ENCODE results near the gene ITGB5.
A peak's percentile ranks its signal among the peaks of the same experiment; 100 is the strongest.

ITGB5 gene

DNA sequence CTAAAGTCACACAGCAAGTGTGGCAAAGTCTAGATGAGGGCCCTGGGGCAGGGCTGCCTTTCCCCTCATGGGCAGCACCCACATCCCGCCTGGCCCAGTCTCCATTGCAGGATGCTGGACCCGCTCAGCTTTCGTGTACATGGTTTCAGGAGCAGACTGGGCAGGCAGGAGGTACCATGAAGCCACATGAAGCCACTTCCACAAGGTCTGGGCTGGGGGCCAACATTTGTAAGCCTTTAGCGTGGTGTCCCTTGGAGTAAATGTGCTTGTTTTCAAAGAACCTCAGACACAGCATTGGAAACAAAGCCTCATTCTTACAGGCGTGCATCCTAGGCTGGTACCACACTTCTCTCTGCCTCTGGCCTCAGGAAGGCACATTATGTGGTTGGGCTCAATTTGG is 122.4 kb downstream of the ITGB5 start:
- TF ChIP-seq, protein P1, sequence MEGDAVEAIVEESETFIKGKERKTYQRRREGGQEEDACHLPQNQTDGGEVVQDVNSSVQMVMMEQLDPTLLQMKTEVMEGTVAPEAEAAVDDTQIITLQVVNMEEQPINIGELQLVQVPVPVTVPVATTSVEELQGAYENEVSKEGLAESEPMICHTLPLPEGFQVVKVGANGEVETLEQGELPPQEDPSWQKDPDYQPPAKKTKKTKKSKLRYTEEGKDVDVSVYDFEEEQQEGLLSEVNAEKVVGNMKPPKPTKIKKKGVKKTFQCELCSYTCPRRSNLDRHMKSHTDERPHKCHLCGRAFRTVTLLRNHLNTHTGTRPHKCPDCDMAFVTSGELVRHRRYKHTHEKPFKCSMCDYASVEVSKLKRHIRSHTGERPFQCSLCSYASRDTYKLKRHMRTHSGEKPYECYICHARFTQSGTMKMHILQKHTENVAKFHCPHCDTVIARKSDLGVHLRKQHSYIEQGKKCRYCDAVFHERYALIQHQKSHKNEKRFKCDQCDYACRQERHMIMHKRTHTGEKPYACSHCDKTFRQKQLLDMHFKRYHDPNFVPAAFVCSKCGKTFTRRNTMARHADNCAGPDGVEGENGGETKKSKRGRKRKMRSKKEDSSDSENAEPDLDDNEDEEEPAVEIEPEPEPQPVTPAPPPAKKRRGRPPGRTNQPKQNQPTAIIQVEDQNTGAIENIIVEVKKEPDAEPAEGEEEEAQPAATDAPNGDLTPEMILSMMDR (IDR thresholded peaks at IDR 0.05; ENCODE audit: low read depth, low read length, missing control alignments) = no peak
- no peak for DNase-seq (ENCODE audit: low read depth)
- H3K4me3 ChIP-seq (ENCODE audit: low read depth, low read length) = no peak overlapping the region
- in situ Hi-C loops (cut with HindIII; ENCODE audit: low sequenced_read_pairs) = loop anchor here (5.0 to 25.0 kb wide), 3 partner anchors 128 to 798 kb away; no protein-coding TSS in a partner anchor

DNA sequence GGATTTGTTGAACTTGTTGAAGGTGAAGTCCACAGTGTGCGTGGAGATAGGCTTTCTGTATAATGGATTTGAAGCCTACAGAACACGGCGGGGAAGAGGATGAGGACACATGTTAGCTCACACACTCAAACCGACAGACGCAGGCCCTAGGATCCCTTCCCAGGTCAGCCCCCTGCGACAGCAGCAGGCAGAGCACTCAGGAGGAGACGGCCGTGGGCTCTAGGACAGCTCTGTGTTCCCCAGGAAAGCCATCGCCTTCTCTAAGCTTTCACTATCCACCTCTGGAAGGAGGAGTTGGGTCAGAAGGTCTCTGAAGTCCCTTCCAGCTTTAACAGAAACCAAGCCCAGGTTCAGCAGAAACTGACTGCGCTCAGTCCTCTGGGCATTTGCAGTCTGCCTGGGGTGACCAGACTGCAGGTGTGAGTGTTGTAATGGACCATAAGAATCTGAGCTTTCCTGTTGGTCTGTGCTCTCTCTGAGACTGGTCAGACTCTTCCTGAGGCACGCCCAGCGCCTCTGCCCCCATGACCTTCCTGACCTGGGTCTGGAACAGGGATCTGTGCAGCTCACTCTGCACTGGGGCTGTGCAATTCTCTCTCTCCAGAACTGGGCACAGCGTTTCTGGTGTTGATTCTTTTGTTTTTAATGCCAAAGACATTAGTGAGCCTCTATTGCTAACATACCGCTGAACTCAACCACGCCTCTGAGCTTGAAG is 123.4 kb downstream of the ITGB5 start:
- in situ Hi-C loops (cut with HindIII; ENCODE audit: low sequenced_read_pairs) = loop anchor here (25.0 kb wide), 2 partner anchors 674 to 798 kb away; no protein-coding TSS in a partner anchor
- TF ChIP-seq, protein P1 (IDR thresholded peaks at IDR 0.05; ENCODE audit: low read depth, low read length, missing control alignments) = no peak
- DNase-seq (ENCODE audit: low read depth) = no peak
- H3K4me3 ChIP-seq (ENCODE audit: low read depth, low read length) = no peak overlapping the region

DNA sequence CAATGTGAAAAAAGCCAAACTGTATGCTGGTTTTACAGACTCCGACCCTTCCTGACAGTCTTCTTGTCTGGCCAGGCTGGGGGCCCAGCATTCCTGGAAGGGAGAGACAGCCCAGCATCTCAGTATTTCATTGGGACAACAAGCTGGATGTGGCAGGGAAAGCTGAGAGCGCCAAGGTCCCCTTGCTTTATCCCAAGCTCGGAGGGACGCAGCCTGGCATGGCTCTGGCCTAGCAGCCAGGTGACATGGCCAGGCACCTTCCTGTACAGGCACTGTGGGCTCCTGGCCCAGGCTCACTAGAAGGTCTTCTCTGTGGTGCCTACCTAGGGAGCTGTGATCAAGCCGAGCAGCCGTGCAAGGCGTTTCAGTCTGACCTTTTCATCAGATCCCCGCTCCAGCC is 124.0 kb downstream of the ITGB5 start:
- in situ Hi-C loops (cut with HindIII; ENCODE audit: low sequenced_read_pairs) = loop anchor here (25.0 kb wide), 2 partner anchors 674 to 799 kb away; no protein-coding TSS in a partner anchor
- H3K4me3 ChIP-seq (ENCODE audit: low read depth, low read length) = no peak overlapping the region
- TF ChIP-seq, protein P1 (IDR thresholded peaks at IDR 0.05; ENCODE audit: low read depth, low read length, missing control alignments) = no peak
- DNase-seq (ENCODE audit: low read depth) = no peak

DNA sequence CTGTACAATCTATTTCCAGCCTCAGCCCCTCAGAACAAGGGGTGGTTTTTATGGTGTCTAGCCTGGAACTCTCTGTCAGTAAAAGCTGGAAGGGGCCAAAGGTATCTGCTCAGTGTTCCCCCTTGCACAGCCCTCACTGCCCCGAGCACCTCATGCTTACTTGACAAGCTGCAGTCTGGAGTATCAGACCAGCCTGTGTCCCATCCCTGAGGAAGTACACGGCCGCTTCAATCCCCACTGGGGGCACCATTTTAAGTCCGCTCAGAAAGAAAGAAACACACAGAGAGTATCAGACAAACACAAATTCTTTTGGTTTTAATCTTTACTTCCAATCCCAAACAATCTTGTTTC is 124.5 kb downstream of the ITGB5 start:
- H3K4me3 ChIP-seq (ENCODE audit: low read depth, low read length) = no peak overlapping the region
- DNase-seq (ENCODE audit: low read depth) = no peak
- in situ Hi-C loops (cut with HindIII; ENCODE audit: low sequenced_read_pairs) = loop anchor here (25.0 kb wide), 2 partner anchors 675 to 800 kb away; no protein-coding TSS in a partner anchor
- TF ChIP-seq, protein P1 (IDR thresholded peaks at IDR 0.05; ENCODE audit: low read depth, low read length, missing control alignments) = no peak

DNA sequence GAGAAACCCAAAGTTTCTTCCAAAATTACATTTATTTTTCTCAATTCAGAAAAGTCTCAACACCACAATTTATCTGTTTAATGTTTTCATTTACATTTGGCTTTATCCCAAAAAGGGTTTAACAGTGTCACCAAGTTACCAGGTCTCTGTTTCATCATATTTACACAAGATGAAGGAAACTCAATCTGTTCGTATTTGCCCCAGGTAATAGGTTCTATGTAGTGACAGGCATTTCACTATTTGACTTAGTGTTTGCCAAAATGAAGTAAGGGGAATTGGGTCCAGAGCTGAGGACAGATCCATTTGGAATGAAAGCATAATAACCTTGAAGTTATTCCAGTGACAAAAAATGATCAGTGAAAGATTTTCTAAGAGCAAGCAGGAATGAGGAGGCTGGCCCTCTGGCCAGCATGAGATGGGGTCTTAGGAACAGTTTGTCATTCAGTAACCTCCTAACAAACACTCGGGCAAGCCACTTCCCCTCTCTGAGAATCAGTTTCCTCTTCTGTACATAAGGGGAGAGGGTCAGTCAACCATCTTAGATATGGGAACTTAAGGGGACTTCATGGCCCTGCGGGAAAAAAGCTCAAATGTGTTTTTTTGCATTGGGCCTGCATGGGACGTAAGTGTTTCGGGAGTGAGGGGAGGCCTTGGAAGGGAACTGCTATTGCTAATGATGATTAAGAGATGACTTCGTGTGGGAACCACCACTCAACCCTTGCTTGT is 125.1 kb downstream of the ITGB5 start:
- DNase-seq (ENCODE audit: low read depth) = no peak
- no peak overlapping the region for H3K4me3 ChIP-seq (ENCODE audit: low read depth, low read length)
- in situ Hi-C loops (cut with HindIII; ENCODE audit: low sequenced_read_pairs) = loop anchor here (25.0 kb wide), 2 partner anchors 675 to 800 kb away; no protein-coding TSS in a partner anchor
- TF ChIP-seq, protein P1 (IDR thresholded peaks at IDR 0.05; ENCODE audit: low read depth, low read length, missing control alignments) = no peak

DNA sequence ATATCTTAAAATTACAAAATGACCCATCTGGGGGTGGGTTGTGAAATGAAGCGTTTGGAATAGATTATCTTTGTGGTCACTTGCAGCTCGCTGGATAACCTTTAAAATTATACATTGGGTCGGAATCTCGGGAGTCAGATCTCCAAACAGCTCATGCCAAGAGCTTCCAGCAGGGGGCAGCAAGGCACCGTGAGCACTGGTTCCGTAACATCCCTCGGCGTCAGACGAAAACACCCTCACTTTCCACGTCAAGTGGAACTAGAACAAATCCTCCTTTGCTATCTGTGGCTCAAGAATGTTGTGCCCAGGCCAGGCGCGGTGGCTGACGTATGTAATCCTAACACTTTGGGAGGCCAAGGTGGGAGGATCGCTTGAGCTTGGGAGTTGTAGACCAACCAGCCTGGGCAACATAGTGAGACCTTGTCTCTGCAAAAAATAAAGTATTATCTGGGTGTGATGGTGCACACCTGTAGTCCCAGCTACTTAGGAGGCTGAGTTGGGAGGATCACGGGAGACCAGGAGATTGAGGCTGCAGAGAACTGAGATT is 125.8 kb downstream of the ITGB5 start:
- DNase-seq (ENCODE audit: low read depth) = peak; percentile 75
- in situ Hi-C loops (cut with HindIII; ENCODE audit: low sequenced_read_pairs) = loop anchor here (25.0 kb wide), 2 partner anchors 676 to 801 kb away; no protein-coding TSS in a partner anchor
- TF ChIP-seq, protein P1 (IDR thresholded peaks at IDR 0.05; ENCODE audit: low read depth, low read length, missing control alignments) = peak; percentile 95
- no peak overlapping the region for H3K4me3 ChIP-seq (ENCODE audit: low read depth, low read length)
